K562 (cell line): ENCODE data around the gene FAM20C. TPM values are rescaled to one million over a fixed set of nuclear protein-coding genes. Genes with fewer than 3 reads are reported as not detected.

Experiments used
- CREB3L1 ChIP-seq: fragments of 450-650 bp; IDR thresholded peaks from 2 replicates; pipeline ENCODE4 v1.6.1; 2014; ENCODE audit warnings: low read depth, mild to moderate bottlenecking, moderate library complexity, borderline replicate concordance
- HDAC1 ChIP-seq, 2 experiments: fragments of 450-650 bp; IDR thresholded peaks; 2 replicates each; pipeline ENCODE4 v1.6.1; 2016 to 2017; ENCODE audit warnings: inconsistent platforms in 1 of 2, mild to moderate bottlenecking in 1 of 2, moderate library complexity in 1 of 2
- MNT ChIP-seq, 2 experiments: fragments of 450-650 bp; conservative IDR thresholded peaks; 2 replicates each; pipeline ENCODE4 v1.6.1; 2017; ENCODE audit warnings: mild to moderate bottlenecking in 2 of 2, moderate library complexity in 2 of 2
- NCOA2 ChIP-seq, 2 experiments: fragments of 450-650 bp; IDR thresholded peaks; 2 replicates each; pipeline ENCODE4 v1.6.1; 2018; ENCODE audit warnings: mild to moderate bottlenecking in 2 of 2, moderate library complexity in 1 of 2; ENCODE audit not compliant: partially characterized antibody in 2 of 2
- NKRF ChIP-seq: fragments of 450-650 bp; IDR thresholded peaks from 2 replicates; pipeline ENCODE4 v1.6.1; 2016; ENCODE audit warnings: borderline replicate concordance
- NR2F6 ChIP-seq: fragments of 450-650 bp; formaldehyde crosslinking; IDR thresholded peaks from 2 replicates; pipeline ENCODE4 v1.4.0; 2020; ENCODE audit warnings: mild to moderate bottlenecking
- SRF ChIP-seq, 2 experiments: fragments of 250-450, 450-650 bp in 1 of 2; sonication (Bioruptor Pico) in 1 of 2; sonication (generic) in 1 of 2; formaldehyde crosslinking; IDR thresholded peaks; 2 replicates each; pipeline versions ENCODE4 v1.5.0 to v1.5.1; 2020 to 2022; ENCODE audit warnings: mild to moderate bottlenecking in 1 of 2, missing genetic modification reagents in 1 of 2
- polyA plus RNA-seq, 8 experiments: library from polyadenylated mRNA; depleted of rRNA in 4 of 8; stranded (reverse) in 5 of 8; unstranded in 3 of 8; fragments of >200 nt; fragmentation: Nextera tagmentation in 2 of 8; fragmentation: Illumina TruSeq in 1 of 8; extraction: Ambion mirVana in 2 of 8; extraction: Trizol in 1 of 8; gene quantifications; 2 replicates each; pipeline versions ENCODE4 v1.2.1 to v1.2.3, GENCODE V29; 2011 to 2014; ENCODE audit warnings: inconsistent platforms in 1 of 8, missing spikeins in 1 of 8
- total RNA-seq, 7 experiments: library from RNA; depleted of rRNA in 6 of 7; stranded (reverse); fragments of >200 nt in 6 of 7; fragmentation: Illumina TruSeq in 2 of 7; extraction: Trizol in 2 of 7; gene quantifications; 2 replicates each; pipeline versions ENCODE4 v1.2.1 to v1.2.3, GENCODE V29; 2011 to 2021; ENCODE audit warnings: low replicate concordance in 1 of 7
- TF ChIP-seq, protein P1 (sequence below): fragments of 250-450 bp; sonication (Bioruptor Pico); IDR thresholded peaks from 2 replicates; pipeline ENCODE4 v1.4.0; 2020; ENCODE audit warnings: borderline replicate concordance

FAM20C gene
- total and polyA plus RNA-seq, 9 of the 15 experiments (the other 6 are each of a cell fraction or from before 2014, with no cell fraction given) = 0.09 TPM; not detected in 8

GRCh38 chr7:220151-220841 lies 27.9 kb downstream of the FAM20C start (continued):
- TF ChIP-seq, protein P1, sequence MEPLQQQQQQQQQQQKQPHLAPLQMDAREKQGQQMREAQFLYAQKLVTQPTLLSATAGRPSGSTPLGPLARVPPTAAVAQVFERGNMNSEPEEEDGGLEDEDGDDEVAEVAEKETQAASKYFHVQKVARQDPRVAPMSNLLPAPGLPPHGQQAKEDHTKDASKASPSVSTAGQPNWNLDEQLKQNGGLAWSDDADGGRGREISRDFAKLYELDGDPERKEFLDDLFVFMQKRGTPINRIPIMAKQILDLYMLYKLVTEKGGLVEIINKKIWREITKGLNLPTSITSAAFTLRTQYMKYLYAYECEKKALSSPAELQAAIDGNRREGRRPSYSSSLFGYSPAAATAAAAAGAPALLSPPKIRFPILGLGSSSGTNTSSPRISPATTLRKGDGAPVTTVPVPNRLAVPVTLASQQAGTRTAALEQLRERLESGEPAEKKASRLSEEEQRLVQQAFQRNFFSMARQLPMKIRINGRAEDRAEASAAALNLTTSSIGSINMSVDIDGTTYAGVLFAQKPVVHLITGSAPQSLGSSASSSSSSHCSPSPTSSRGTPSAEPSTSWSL (CRISPR knock-in tag) = no peak
- TF ChIP-seq NCOA2 (IDR thresholded peaks at IDR 0.05; ENCODE audit: partially characterized antibody in 2 of 2) = no peak
- peak; percentile 76; the same call in 1 of the 2 replicates for TF ChIP-seq NKRF
- peak; percentile 93 to 95 for TF ChIP-seq MNT (conservative IDR thresholded peaks at IDR 0.05)
- TF ChIP-seq NR2F6 (CRISPR knock-in tag) = no peak
- TF ChIP-seq HDAC1 (IDR thresholded peaks at IDR 0.05) = peak in 1 of 2 experiments; percentile 56; a peak in 1 of 4 replicates
- no peak for TF ChIP-seq SRF (CRISPR knock-in tag; IDR thresholded peaks at IDR 0.05)
- peak; percentile 72; the same call in 1 of the 2 replicates for TF ChIP-seq CREB3L1
